HCT116 (cell line): ENCODE results near the gene ACOT11. TPM values are rescaled to one million over a fixed set of nuclear protein-coding genes. Genes with fewer than 3 reads are reported as not detected.

Experiments
- ATAC-seq: fragments of 200-7000 bp; cut with Tn5 transposase; 2 replicates; pipeline ENCODE4 v1.9.1; 2020; ENCODE audit warnings: mild to moderate bottlenecking, moderate library complexity
- BruUV-seq: library from RNA; stranded (reverse); fragments of 400-500 nt; replicated peaks from 2 replicates; lab custom pipeline; 2021; lab: Mats Ljungman, UMichigan
- CTCF ChIA-PET: fragments of 300-600 bp; sonication (Branson Sonifier 250); formaldehyde crosslinking; loops from one replicate; lab custom pipeline; 2021; ENCODE audit warnings: antibody characterized with exemption; lab: Charles Lee
- POLR2A ChIA-PET: fragments of 300-600, 350-600 bp; sonication (Branson Sonifier 250); formaldehyde crosslinking; loops from one replicate; lab custom pipeline; 2021; ENCODE audit warnings: antibody characterized with exemption; lab: Charles Lee
- RAD21 ChIA-PET, 2 experiments: fragments of 300-600 bp; sonication (Branson Sonifier 250); formaldehyde crosslinking; loops; one replicate each; lab custom pipeline; 2023; ENCODE audit warnings: low total read pairs in 2 of 2; ENCODE audit not compliant: uncharacterized antibody in 2 of 2, unreplicated experiment in 2 of 2, low non-redundant PET in 1 of 2; lab: Charles Lee
- DNase-seq: peaks from one replicate; pipeline ENCODE4 v3.0.0-alpha.2; 2010; ENCODE audit warnings: low read depth, low spot score
- H2AFZ ChIP-seq: fragments of 200-600 bp; shearing (Covaris generic), sonication (generic); 2 replicates; pipeline ENCODE4 v1.6.1; 2017; ENCODE audit warnings: low read depth, mixed run types, mixed read lengths, antibody characterized with exemption, low read length; ENCODE audit not compliant: poor library complexity, severe bottlenecking
- H3K27ac ChIP-seq: 2 replicates; pipeline ENCODE4 v1.5.1; 2012; ENCODE audit warnings: low read depth, low read length
- H3K27me3 ChIP-seq: fragments of 200-600 bp; sonication (generic); 2 replicates; pipeline ENCODE4 v1.6.1; 2016; ENCODE audit warnings: mixed run types, low read length, mixed read lengths; ENCODE audit not compliant: insufficient read depth
- H3K36me3 ChIP-seq, 2 experiments: fragments of 200-500 bp in 1 of 2; fragments of 200-600 bp in 1 of 2; sonication (Bioruptor generic) in 1 of 2; sonication (generic) in 1 of 2; 2 replicates each; pipeline versions ENCODE4 v1.5.1 to v1.6.1; 2014 to 2016; ENCODE audit warnings: low read length in 2 of 2, inconsistent platforms in 1 of 2, mixed read lengths in 1 of 2, mixed run types in 1 of 2; ENCODE audit not compliant: insufficient read depth in 2 of 2, control insufficient read depth in 1 of 2
- H3K4me1 ChIP-seq, 2 experiments: fragments of 200-600 bp in 1 of 2; sonication (generic) in 1 of 2; 2 replicates each; pipeline versions ENCODE4 v1.5.1 to v1.6.1; 2012 to 2017; ENCODE audit warnings: low read length in 2 of 2, inconsistent platforms in 1 of 2, mild to moderate bottlenecking in 1 of 2, mixed read lengths in 1 of 2, mixed run types in 1 of 2, moderate library complexity in 1 of 2; ENCODE audit not compliant: insufficient read depth in 2 of 2, control insufficient read depth in 1 of 2
- H3K4me2 ChIP-seq: fragments of 200-600 bp; sonication (generic); 2 replicates; pipeline ENCODE4 v1.6.1; 2017; ENCODE audit warnings: mixed run types, low read length, mixed read lengths
- H3K4me3 ChIP-seq, 2 experiments: fragments of 200-600 bp in 1 of 2; sonication (generic) in 1 of 2; replicated peaks in 1 of 2; 2 replicates each; pipeline ENCODE4 v1.5.1; 2011 to 2016; ENCODE audit warnings: low read length in 2 of 2, control low read depth in 1 of 2, low read depth in 1 of 2, mild to moderate bottlenecking in 1 of 2, mixed read lengths in 1 of 2, mixed run types in 1 of 2
- H3K79me2 ChIP-seq: fragments of 200-600 bp; sonication (generic); 2 replicates; pipeline ENCODE4 v1.6.1; 2017; ENCODE audit warnings: mild to moderate bottlenecking, mixed run types, low read length, moderate library complexity, mixed read lengths; ENCODE audit not compliant: insufficient read depth
- H3K9ac ChIP-seq: fragments of 200-600 bp; sonication (generic); 2 replicates; pipeline ENCODE4 v1.6.1; 2016; ENCODE audit warnings: low read length, mixed read lengths
- H3K9me2 ChIP-seq: fragments of 200-600 bp; sonication (generic), shearing (Covaris generic); 2 replicates; pipeline ENCODE4 v1.6.1; 2017; ENCODE audit warnings: mixed run types, mild to moderate bottlenecking, moderate library complexity; ENCODE audit not compliant: insufficient read depth
- H3K9me3 ChIP-seq, 2 experiments: fragments of 200-500 bp in 1 of 2; fragments of 200-600 bp in 1 of 2; sonication (Bioruptor generic) in 1 of 2; sonication (generic) in 1 of 2; 2 replicates each; pipeline ENCODE4 v1.6.1; 2014 to 2017; ENCODE audit warnings: low read length in 2 of 2, mixed read lengths in 2 of 2, inconsistent platforms in 1 of 2, low read depth in 1 of 2, mild to moderate bottlenecking in 1 of 2, mixed run types in 1 of 2, moderate library complexity in 1 of 2; ENCODE audit not compliant: control insufficient read depth in 1 of 2, insufficient read depth in 1 of 2
- H4K20me1 ChIP-seq: fragments of 200-600 bp; sonication (generic), shearing (Covaris generic); 2 replicates; pipeline ENCODE4 v1.6.1; 2017; ENCODE audit warnings: mixed run types, mild to moderate bottlenecking, moderate library complexity; ENCODE audit not compliant: insufficient read depth
- CEBPB ChIP-seq: IDR thresholded peaks from 2 replicates; pipeline ENCODE4 v1.6.1; 2012; ENCODE audit warnings: low read depth
- EGR1 ChIP-seq: IDR thresholded peaks from 2 replicates; pipeline ENCODE4 v1.6.1; 2012; ENCODE audit warnings: low read depth
- EZH2 ChIP-seq: fragments of 200-600 bp; sonication (generic); IDR thresholded peaks from 2 replicates; pipeline ENCODE4 v1.6.1; 2017; ENCODE audit warnings: antibody characterized with exemption, mixed run types
- JUND ChIP-seq: IDR thresholded peaks from 2 replicates; pipeline ENCODE4 v1.6.1; 2012
- POLR2A ChIP-seq: IDR thresholded peaks from 2 replicates; pipeline ENCODE4 v1.7.0; 2011; ENCODE audit warnings: borderline replicate concordance; ENCODE audit not compliant: insufficient read depth, insufficient read length; ENCODE audit errors: extremely low read depth
- POLR2AphosphoS5 ChIP-seq: IDR thresholded peaks from 2 replicates; pipeline ENCODE4 v1.6.1; 2011; ENCODE audit warnings: mild to moderate bottlenecking, low read depth, low read length, moderate library complexity
- RAD21 ChIP-seq: IDR thresholded peaks from 2 replicates; pipeline ENCODE4 v1.6.1; 2012; ENCODE audit warnings: low read depth, mild to moderate bottlenecking
- SRF ChIP-seq: IDR thresholded peaks from 2 replicates; pipeline ENCODE4 v1.6.1; 2012; ENCODE audit warnings: low read depth
- TCF7L2 ChIP-seq: IDR thresholded peaks from 2 replicates; pipeline ENCODE4 v1.7.0; 2011; ENCODE audit warnings: borderline replicate concordance, inconsistent platforms; ENCODE audit not compliant: insufficient read depth, insufficient read length; ENCODE audit errors: extremely low read depth
- ZNF274 ChIP-seq: fragments of 200-500 bp; sonication (Bioruptor generic); IDR thresholded peaks from 2 replicates; pipeline ENCODE4 v1.6.1; 2014; ENCODE audit warnings: mild to moderate bottlenecking, low read depth, low read length, inconsistent platforms
- intact Hi-C: fragments of 100-400 bp; cut with micrococcal nuclease; formaldehyde crosslinking; loops from 2 replicates; pipeline ENCODE4 v1.10.0; 2022
- total RNA-seq: library from RNA; stranded (reverse); gene quantifications from one replicate; pipeline ENCODE4 v1.2.1, GENCODE V29; 2021; ENCODE audit not compliant: unreplicated experiment
- TF ChIP-seq, protein P1 (sequence below): IDR thresholded peaks from 2 replicates; pipeline ENCODE4 v1.6.1; 2012
- TF ChIP-seq, protein P2 (sequence below): IDR thresholded peaks from 2 replicates; pipeline ENCODE4 v1.6.1; 2012
- TF ChIP-seq, protein P3 (sequence below): IDR thresholded peaks from 2 replicates; pipeline ENCODE4 v1.6.1; 2012; ENCODE audit warnings: low read depth
- TF ChIP-seq, protein P4 (sequence below), 3 experiments: fragments of 200-600 bp in 1 of 3; sonication (generic) in 1 of 3; IDR thresholded peaks in 2 of 3; conservative IDR thresholded peaks in 1 of 3; 2 replicates each; pipeline ENCODE4 v1.5.1; 2012 to 2017; ENCODE audit warnings: low read depth in 2 of 3, low read length in 2 of 3, antibody characterized with exemption in 1 of 3, borderline replicate concordance in 1 of 3, control low read depth in 1 of 3, mild to moderate bottlenecking in 1 of 3, mixed read lengths in 1 of 3, mixed run types in 1 of 3, moderate library complexity in 1 of 3; ENCODE audit not compliant: insufficient read depth in 1 of 3

The ACOT11 gene
- total RNA-seq, 1 experiment from 2014 or later = 31.1 TPM

DNA sequence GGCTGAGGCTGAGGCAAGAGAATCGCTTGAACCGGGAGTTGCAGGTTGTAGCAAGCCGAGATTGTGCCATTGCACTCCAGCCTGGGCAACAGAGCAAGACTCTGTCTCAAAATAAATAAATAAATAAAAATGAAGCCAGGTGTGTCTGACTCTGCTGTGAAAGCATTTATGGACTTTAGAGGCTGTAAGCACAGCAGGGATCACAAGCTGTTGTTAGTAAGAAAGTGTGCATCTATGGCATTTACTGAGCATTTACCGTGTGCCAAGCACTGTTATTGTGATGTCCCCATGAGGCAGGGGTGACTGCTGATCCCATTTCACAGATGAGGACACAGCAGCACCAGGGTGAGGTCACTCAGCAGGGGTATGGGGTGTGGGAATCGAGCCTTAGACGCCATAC is 55.2 kb downstream of the ACOT11 start:
- no TSS peak for BruUV-seq
- CTCF ChIA-PET = no interaction called here
- intact Hi-C loops = no loop called here

DNA sequence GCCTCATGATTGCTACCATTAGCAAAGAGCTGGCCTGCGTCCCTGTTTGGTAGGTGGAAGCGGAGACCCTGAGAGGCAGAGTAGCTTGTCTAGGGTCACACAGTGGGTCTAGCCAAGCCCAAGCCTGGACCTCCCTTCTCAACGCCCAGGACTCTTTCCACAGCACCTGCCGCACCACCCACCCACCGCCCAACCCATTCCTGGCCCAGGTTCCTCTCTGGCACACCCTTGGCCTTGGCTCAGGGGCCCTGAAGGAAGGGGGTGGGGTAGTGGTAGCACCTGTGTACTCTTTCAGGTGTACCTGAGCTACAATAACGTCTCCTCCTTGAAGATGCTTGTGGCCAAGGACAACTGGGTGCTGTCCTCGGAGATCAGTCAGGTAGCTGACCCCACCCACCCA is 56.0 kb downstream of the ACOT11 start:
- BruUV-seq = no TSS peak
- Histone ChIP-seq H3K79me2 (no peaks in the 10 kb centered on the region), H3K4me2 (no peak overlapping the region), H2AFZ (no peak overlapping the region), H3K4me3 (no peak overlapping the region), H3K4me1 (no peaks in the 10 kb centered on the region), H3K9me3 (no peaks in the 10 kb centered on the region), H3K9ac (no peak overlapping the region), H3K36me3 (peaks cover 0 to 10% of the 10 kb centered on the region in 2 experiments; a peak in 3 of 4 replicates), H3K9me2 (no peaks in the 10 kb centered on the region), H4K20me1 (no peaks in the 10 kb centered on the region), H3K27ac (no peak overlapping the region), H3K27me3 (no peaks in the 10 kb centered on the region)
- ChIA-PET RAD21 (no interaction called here), CTCF (no interaction called here), POLR2A (no interaction called here)
- no peak for ATAC-seq
- DNase-seq = no peak
- intact Hi-C loops = no loop called here
- TF ChIP-seq, protein P1, sequence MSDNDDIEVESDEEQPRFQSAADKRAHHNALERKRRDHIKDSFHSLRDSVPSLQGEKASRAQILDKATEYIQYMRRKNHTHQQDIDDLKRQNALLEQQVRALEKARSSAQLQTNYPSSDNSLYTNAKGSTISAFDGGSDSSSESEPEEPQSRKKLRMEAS = no peak
- TF ChIP-seq RAD21 = no peak
- TF ChIP-seq ZNF274 = no peak
- no peak for TF ChIP-seq JUND
- no peak for TF ChIP-seq SRF
- no peak for TF ChIP-seq TCF7L2
- TF ChIP-seq CEBPB = no peak
- TF ChIP-seq, protein P2, sequence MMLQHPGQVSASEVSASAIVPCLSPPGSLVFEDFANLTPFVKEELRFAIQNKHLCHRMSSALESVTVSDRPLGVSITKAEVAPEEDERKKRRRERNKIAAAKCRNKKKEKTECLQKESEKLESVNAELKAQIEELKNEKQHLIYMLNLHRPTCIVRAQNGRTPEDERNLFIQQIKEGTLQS = no peak
- TF ChIP-seq, protein P3, sequence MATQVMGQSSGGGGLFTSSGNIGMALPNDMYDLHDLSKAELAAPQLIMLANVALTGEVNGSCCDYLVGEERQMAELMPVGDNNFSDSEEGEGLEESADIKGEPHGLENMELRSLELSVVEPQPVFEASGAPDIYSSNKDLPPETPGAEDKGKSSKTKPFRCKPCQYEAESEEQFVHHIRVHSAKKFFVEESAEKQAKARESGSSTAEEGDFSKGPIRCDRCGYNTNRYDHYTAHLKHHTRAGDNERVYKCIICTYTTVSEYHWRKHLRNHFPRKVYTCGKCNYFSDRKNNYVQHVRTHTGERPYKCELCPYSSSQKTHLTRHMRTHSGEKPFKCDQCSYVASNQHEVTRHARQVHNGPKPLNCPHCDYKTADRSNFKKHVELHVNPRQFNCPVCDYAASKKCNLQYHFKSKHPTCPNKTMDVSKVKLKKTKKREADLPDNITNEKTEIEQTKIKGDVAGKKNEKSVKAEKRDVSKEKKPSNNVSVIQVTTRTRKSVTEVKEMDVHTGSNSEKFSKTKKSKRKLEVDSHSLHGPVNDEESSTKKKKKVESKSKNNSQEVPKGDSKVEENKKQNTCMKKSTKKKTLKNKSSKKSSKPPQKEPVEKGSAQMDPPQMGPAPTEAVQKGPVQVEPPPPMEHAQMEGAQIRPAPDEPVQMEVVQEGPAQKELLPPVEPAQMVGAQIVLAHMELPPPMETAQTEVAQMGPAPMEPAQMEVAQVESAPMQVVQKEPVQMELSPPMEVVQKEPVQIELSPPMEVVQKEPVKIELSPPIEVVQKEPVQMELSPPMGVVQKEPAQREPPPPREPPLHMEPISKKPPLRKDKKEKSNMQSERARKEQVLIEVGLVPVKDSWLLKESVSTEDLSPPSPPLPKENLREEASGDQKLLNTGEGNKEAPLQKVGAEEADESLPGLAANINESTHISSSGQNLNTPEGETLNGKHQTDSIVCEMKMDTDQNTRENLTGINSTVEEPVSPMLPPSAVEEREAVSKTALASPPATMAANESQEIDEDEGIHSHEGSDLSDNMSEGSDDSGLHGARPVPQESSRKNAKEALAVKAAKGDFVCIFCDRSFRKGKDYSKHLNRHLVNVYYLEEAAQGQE = no peak
- no peak for TF ChIP-seq EZH2
- TF ChIP-seq EGR1 = no peak
- TF ChIP-seq POLR2AphosphoS5 = no peak

More for the DNA sequence above, 55.2 kb downstream of the ACOT11 start:
- H3K9me3 ChIP-seq = no peaks in the 10 kb centered on the region
- TF ChIP-seq RAD21 = no peak
- no peak for TF ChIP-seq JUND
- no peak for TF ChIP-seq TCF7L2
- TF ChIP-seq POLR2A = no peak
- TF ChIP-seq, protein P4, sequence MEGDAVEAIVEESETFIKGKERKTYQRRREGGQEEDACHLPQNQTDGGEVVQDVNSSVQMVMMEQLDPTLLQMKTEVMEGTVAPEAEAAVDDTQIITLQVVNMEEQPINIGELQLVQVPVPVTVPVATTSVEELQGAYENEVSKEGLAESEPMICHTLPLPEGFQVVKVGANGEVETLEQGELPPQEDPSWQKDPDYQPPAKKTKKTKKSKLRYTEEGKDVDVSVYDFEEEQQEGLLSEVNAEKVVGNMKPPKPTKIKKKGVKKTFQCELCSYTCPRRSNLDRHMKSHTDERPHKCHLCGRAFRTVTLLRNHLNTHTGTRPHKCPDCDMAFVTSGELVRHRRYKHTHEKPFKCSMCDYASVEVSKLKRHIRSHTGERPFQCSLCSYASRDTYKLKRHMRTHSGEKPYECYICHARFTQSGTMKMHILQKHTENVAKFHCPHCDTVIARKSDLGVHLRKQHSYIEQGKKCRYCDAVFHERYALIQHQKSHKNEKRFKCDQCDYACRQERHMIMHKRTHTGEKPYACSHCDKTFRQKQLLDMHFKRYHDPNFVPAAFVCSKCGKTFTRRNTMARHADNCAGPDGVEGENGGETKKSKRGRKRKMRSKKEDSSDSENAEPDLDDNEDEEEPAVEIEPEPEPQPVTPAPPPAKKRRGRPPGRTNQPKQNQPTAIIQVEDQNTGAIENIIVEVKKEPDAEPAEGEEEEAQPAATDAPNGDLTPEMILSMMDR (IDR thresholded peaks at IDR 0.05 in 2 of 3, conservative IDR thresholded peaks at IDR 0.05 in 1 of 3; ENCODE audit: borderline replicate concordance in 1 of 3, insufficient read depth in 1 of 3, low read depth in 2 of 3, low read length in 2 of 3) = no peak
- no peak for DNase-seq
- H3K4me2 ChIP-seq = no peak overlapping the region
- H3K79me2 ChIP-seq = no peaks in the 10 kb centered on the region
- no peak overlapping the region for H3K9ac ChIP-seq
- peaks cover 0 to 10% of the 10 kb centered on the region in 2 experiments; a peak in 3 of 4 replicates for H3K36me3 ChIP-seq
- ChIA-PET POLR2A (no interaction called here), RAD21 (no interaction called here)
- no peak overlapping the region for H3K4me3 ChIP-seq
- no peak overlapping the region for H3K27ac ChIP-seq
- H3K9me2 ChIP-seq = no peaks in the 10 kb centered on the region
- no peaks in the 10 kb centered on the region for H3K27me3 ChIP-seq
- H3K4me1 ChIP-seq = no peaks in the 10 kb centered on the region
- H4K20me1 ChIP-seq = no peaks in the 10 kb centered on the region
- no peak overlapping the region for H2AFZ ChIP-seq
- ATAC-seq = no peak
